Measurements from ENCODE around the gene C2orf81. TPM values are rescaled to one million over a fixed set of nuclear protein-coding genes. Genes with fewer than 3 reads are reported as not detected.

C2orf81 gene
- total RNA-seq, 2 donors from 2014 or later: 6.1 to 6.8 TPM

- Histone ChIP-seq H3K4me1 (replicated peaks) (no peaks in the 10 kb centered on the region), H3K36me3 (no peaks in the 10 kb centered on the region), H3K4me3 (no peak overlapping the region), H3K9me3 (no peaks in the 10 kb centered on the region), H3K27ac (no peak overlapping the region), H3K27me3 (replicated peaks; ENCODE audit: insufficient read depth) (no peaks in the 10 kb centered on the region)
- DNase-seq (ENCODE audit: low spot score): no peak
- no peak for TF ChIP-seq POLR2AphosphoS5 (IDR thresholded peaks at IDR 0.05)
- no peak for TF ChIP-seq CTCF (IDR thresholded peaks at IDR 0.05)
- no peak for TF ChIP-seq POLR2A (IDR thresholded peaks at IDR 0.05)
- intact Hi-C loops (cut with DNase I): no loop called here
- WGBS: 71% methylated on average over 5 of the region's 5 CpGs
Measured at GRCh38 chr2:74407682-74408081, 13.7 kb downstream of the C2orf81 start.

GRCh38 chr2:74406035-74406434 lies 15.4 kb downstream of the C2orf81 start:
- TF ChIP-seq POLR2A (IDR thresholded peaks at IDR 0.05) (no peak), POLR2AphosphoS5 (IDR thresholded peaks at IDR 0.05) (no peak), CTCF (IDR thresholded peaks at IDR 0.05) (no peak)
- intact Hi-C loops (cut with DNase I): no loop called here
- Histone ChIP-seq H3K27me3 (replicated peaks; ENCODE audit: insufficient read depth) (no peaks in the 10 kb centered on the region), H3K4me1 (replicated peaks) (no peaks in the 10 kb centered on the region), H3K9me3 (no peaks in the 10 kb centered on the region), H3K4me3 (no peak overlapping the region), H3K27ac (no peak overlapping the region), H3K36me3 (no peaks in the 10 kb centered on the region)
- DNase-seq (ENCODE audit: low spot score): no peak

- Histone ChIP-seq H3K9me3 (no peaks in the 10 kb centered on the region), H3K4me3 (no peak overlapping the region), H3K27me3 (replicated peaks; ENCODE audit: insufficient read depth) (no peaks in the 10 kb centered on the region), H3K27ac (no peak overlapping the region), H3K4me1 (replicated peaks) (no peaks in the 10 kb centered on the region), H3K36me3 (no peaks in the 10 kb centered on the region)
- intact Hi-C loops (cut with DNase I): no loop called here
- TF ChIP-seq CTCF (IDR thresholded peaks at IDR 0.05): no peak
- no peak for TF ChIP-seq POLR2AphosphoS5 (IDR thresholded peaks at IDR 0.05)
- TF ChIP-seq POLR2A (IDR thresholded peaks at IDR 0.05): no peak
- WGBS: 66% methylated on average over 2 of the region's 2 CpGs
- no peak for DNase-seq (ENCODE audit: low spot score)
Measured at GRCh38 chr2:74401891-74402290, 19.5 kb downstream of the C2orf81 start.

GRCh38 chr2:74399785-74400184 lies 21.6 kb downstream of the C2orf81 start:
- Histone ChIP-seq H3K27ac (no peak overlapping the region), H3K4me1 (replicated peaks) (no peaks in the 10 kb centered on the region), H3K36me3 (no peaks in the 10 kb centered on the region), H3K4me3 (no peak overlapping the region), H3K9me3 (no peaks in the 10 kb centered on the region), H3K27me3 (replicated peaks; ENCODE audit: insufficient read depth) (no peaks in the 10 kb centered on the region)
- intact Hi-C loops (cut with DNase I): no loop called here
- no peak for DNase-seq (ENCODE audit: low spot score)
- TF ChIP-seq POLR2A (IDR thresholded peaks at IDR 0.05): no peak
- no peak for TF ChIP-seq POLR2AphosphoS5 (IDR thresholded peaks at IDR 0.05)
- TF ChIP-seq CTCF (IDR thresholded peaks at IDR 0.05): peak in 2 of 4 experiments; percentile 18 to 23

- Histone ChIP-seq H3K27me3 (replicated peaks; ENCODE audit: insufficient read depth) (no peaks in the 10 kb centered on the region), H3K4me1 (replicated peaks) (no peaks in the 10 kb centered on the region), H3K4me3 (no peak overlapping the region), H3K9me3 (no peaks in the 10 kb centered on the region), H3K27ac (no peak overlapping the region), H3K36me3 (no peaks in the 10 kb centered on the region)
- no peak for DNase-seq (ENCODE audit: low spot score)
- TF ChIP-seq POLR2A (IDR thresholded peaks at IDR 0.05) (no peak), POLR2AphosphoS5 (IDR thresholded peaks at IDR 0.05) (no peak), CTCF (IDR thresholded peaks at IDR 0.05) (no peak)
- 96% methylated on average over 2 of the region's 2 CpGs for WGBS
- intact Hi-C loops (cut with DNase I): no loop called here
Measured at GRCh38 chr2:74396149-74396548, 25.3 kb downstream of the C2orf81 start.

Measured in prostate gland (tissue), 2 donors.